ENCODE measurements around the gene DBET.
"Not testable (repeated sequence)": the region's sequence is repeated elsewhere in the genome, so short reads cannot be mapped to it uniquely, and the experiment has no call there.

The DBET gene

DNA sequence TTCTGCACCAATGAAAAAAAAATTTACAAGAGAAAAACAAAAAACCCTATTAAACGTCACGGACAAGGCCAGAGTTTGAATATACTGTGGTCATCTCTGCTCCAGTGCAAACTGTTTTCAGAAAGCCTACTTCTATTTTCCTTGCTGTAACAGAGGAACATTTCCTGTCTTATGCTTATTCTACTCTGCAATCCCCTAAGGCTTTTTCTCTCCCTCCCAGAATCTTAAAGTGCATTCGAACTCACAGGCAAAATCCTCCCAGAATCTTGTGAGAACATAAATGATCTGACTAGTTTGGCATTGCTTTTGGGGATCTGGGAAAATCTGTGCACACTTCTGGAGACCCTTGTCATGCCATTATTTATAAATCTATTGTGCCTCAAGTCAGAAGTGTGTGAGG lies 503 bp downstream of the DBET start:
- not testable (repeated sequence) for H2AFZ ChIP-seq (ENCODE audit: low read length, unreplicated experiment); H3K4me3 ChIP-seq (ENCODE audit: low read depth, low read length); H3K27me3 ChIP-seq (ENCODE audit: insufficient read depth, low read length); H3K27ac ChIP-seq (ENCODE audit: low read depth, low read length); H3K36me3 ChIP-seq (ENCODE audit: insufficient read depth, low read length); H3K4me1 ChIP-seq (ENCODE audit: control insufficient read depth, insufficient read depth, low read length, unreplicated experiment); H3K79me2 ChIP-seq (ENCODE audit: control insufficient read depth, insufficient read depth, low read length, unreplicated experiment)

DNA sequence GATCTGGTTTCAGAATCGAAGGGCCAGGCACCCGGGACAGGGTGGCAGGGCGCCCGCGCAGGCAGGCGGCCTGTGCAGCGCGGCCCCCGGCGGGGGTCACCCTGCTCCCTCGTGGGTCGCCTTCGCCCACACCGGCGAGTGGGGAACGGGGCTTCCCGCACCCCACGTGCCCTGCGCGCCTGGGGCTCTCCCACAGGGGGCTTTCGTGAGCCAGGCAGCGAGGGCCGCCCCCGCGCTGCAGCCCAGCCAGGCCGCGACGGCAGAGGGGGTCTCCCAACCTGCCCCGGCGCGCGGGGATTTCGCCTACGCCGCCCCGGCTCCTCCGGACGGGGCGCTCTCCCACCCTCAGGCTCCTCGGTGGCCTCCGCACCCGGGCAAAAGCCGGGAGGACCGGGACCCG lies 4.0 kb downstream of the DBET start:
- H2AFZ ChIP-seq (ENCODE audit: low read length, unreplicated experiment); H3K27me3 ChIP-seq (ENCODE audit: insufficient read depth, low read length); H3K4me3 ChIP-seq (ENCODE audit: low read depth, low read length); H3K27ac ChIP-seq (ENCODE audit: low read depth, low read length); H3K79me2 ChIP-seq (ENCODE audit: control insufficient read depth, insufficient read depth, low read length, unreplicated experiment); H3K4me1 ChIP-seq (ENCODE audit: control insufficient read depth, insufficient read depth, low read length, unreplicated experiment); H3K36me3 ChIP-seq (ENCODE audit: insufficient read depth, low read length): not testable (repeated sequence)

DNA sequence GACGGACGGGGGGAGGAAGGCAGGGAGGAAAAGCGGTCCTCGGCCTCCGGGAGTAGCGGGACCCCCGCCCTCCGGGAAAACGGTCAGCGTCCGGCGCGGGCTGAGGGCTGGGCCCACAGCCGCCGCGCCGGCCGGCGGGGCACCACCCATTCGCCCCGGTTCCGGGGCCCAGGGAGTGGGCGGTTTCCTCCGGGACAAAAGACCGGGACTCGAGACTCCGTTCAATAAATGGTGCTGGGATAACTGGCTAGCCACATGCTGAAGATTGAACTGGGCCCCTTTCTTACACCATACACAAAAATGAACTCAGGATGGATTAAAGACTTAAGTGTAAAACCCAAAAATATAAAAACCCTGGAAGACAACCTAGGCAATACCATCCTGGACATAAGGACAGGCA lies 28.8 kb downstream of the DBET start:
- not testable (repeated sequence) for H2AFZ ChIP-seq (ENCODE audit: low read length, unreplicated experiment); H3K79me2 ChIP-seq (ENCODE audit: control insufficient read depth, insufficient read depth, low read length, unreplicated experiment); H3K27me3 ChIP-seq (ENCODE audit: insufficient read depth, low read length); H3K36me3 ChIP-seq (ENCODE audit: insufficient read depth, low read length); H3K4me3 ChIP-seq (ENCODE audit: low read depth, low read length); H3K4me1 ChIP-seq (ENCODE audit: control insufficient read depth, insufficient read depth, low read length, unreplicated experiment); H3K27ac ChIP-seq (ENCODE audit: low read depth, low read length)

DNA sequence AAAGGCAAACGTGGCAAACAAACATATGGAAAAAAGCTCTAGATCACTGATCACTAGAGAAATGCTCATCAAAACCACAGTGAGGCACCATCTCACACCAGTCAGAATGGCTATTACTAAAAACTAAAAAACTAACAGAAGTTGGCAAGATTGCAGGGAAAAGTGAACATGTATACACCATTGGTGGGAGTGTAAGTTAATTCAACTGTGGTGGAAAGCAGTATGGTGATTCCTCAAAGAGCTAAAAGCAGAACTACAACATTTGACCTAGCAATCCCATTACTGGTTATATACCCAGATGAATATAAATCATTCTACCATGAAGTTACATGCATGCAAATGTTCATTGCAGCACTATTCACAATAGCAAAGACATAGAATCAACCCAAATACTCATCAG lies 29.7 kb downstream of the DBET start:
- H3K36me3 ChIP-seq (ENCODE audit: insufficient read depth, low read length); H3K27me3 ChIP-seq (ENCODE audit: insufficient read depth, low read length); H3K79me2 ChIP-seq (ENCODE audit: control insufficient read depth, insufficient read depth, low read length, unreplicated experiment); H3K4me1 ChIP-seq (ENCODE audit: control insufficient read depth, insufficient read depth, low read length, unreplicated experiment); H3K27ac ChIP-seq (ENCODE audit: low read depth, low read length); H2AFZ ChIP-seq (ENCODE audit: low read length, unreplicated experiment); H3K4me3 ChIP-seq (ENCODE audit: low read depth, low read length): not testable (repeated sequence)

DNA sequence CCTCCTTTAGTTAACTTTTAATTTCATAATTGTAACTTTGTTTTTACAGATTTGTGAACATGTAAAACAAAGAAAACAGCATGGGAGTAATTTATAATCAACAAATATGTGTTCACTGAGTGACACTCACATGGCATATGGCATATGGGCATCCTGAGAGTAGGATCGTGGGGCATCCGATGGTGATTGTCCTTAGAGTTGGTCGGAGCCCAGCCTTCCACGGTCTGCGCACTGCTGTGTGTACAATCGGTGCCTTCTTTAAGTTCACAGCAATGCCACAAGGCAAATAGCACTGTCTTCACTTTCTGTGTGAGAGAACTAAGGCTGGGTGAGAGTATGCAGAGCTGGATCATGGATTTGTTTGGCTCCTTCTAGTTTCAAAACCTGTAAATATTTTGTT lies 31.0 kb downstream of the DBET start:
- H3K4me1 ChIP-seq (ENCODE audit: control insufficient read depth, insufficient read depth, low read length, unreplicated experiment); H2AFZ ChIP-seq (ENCODE audit: low read length, unreplicated experiment); H3K27me3 ChIP-seq (ENCODE audit: insufficient read depth, low read length); H3K36me3 ChIP-seq (ENCODE audit: insufficient read depth, low read length); H3K79me2 ChIP-seq (ENCODE audit: control insufficient read depth, insufficient read depth, low read length, unreplicated experiment); H3K27ac ChIP-seq (ENCODE audit: low read depth, low read length); H3K4me3 ChIP-seq (ENCODE audit: low read depth, low read length): not testable (repeated sequence)

DNA sequence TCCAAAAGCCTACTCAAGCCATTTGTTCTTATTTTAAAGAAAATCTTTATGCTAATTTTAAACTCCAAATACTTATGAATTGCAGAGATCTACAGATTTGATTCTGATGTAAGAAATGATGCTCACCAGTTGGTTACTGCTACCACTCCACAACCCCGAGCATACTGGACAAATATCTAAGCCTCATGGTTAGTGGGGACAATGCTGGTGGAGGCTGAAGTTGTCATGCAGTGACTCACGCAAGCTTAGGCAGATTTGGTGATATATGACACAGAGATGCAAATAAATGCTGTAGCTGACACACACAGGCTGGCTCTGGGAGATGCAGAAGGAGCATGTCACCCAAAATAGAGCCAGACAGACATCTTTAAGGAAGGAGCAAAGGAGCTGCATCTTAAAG lies 35.3 kb downstream of the DBET start:
- H3K27ac ChIP-seq (ENCODE audit: low read depth, low read length); H3K36me3 ChIP-seq (ENCODE audit: insufficient read depth, low read length); H3K4me1 ChIP-seq (ENCODE audit: control insufficient read depth, insufficient read depth, low read length, unreplicated experiment); H3K4me3 ChIP-seq (ENCODE audit: low read depth, low read length); H3K79me2 ChIP-seq (ENCODE audit: control insufficient read depth, insufficient read depth, low read length, unreplicated experiment); H2AFZ ChIP-seq (ENCODE audit: low read length, unreplicated experiment); H3K27me3 ChIP-seq (ENCODE audit: insufficient read depth, low read length): not testable (repeated sequence)

DNA sequence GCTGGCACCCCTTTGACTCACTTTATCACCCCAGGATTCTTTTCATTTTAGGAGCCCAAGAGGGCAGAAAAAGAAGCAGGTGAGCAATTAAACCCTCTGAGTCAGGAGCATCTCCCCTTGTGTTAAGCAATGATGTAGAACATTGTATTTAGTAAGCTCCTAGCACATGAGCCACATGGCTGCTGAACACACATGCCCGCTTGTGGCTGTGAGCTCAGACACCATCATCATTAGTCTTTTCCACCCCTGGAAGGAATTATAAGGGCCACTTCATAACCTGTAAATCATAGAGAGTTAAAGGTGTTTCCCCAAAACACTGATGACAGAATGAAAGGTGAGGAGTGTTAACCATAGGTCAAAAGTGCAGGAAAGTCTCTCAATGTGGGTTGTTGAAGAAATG lies 37.2 kb downstream of the DBET start:
- not testable (repeated sequence) for H3K79me2 ChIP-seq (ENCODE audit: control insufficient read depth, insufficient read depth, low read length, unreplicated experiment)

DNA sequence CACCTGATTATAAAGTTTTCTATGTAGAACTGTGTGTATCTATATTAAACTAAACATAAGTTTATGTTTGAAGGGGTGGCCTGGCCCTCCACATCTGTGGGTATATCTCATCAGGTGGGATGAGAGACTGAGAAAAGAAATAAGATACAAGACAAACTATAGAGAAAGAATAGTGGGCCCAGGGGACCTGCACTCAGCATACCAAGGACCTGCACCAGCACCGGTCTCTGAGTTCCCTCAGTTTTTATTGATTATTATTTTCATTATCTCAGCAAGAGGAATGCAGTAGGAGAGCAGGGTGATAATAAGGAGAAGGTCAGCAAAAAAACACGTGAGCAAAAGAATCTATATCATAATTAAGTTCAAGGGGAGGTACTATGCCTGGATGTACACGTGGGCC lies 41.9 kb downstream of the DBET start:
- not testable (repeated sequence) for H2AFZ ChIP-seq (ENCODE audit: low read length, unreplicated experiment); H3K4me3 ChIP-seq (ENCODE audit: low read depth, low read length); H3K36me3 ChIP-seq (ENCODE audit: insufficient read depth, low read length); H3K27ac ChIP-seq (ENCODE audit: low read depth, low read length); H3K79me2 ChIP-seq (ENCODE audit: control insufficient read depth, insufficient read depth, low read length, unreplicated experiment); H3K27me3 ChIP-seq (ENCODE audit: insufficient read depth, low read length); H3K4me1 ChIP-seq (ENCODE audit: control insufficient read depth, insufficient read depth, low read length, unreplicated experiment)

More for the DNA sequence above, 37.2 kb downstream of the DBET start:
- H3K4me1 ChIP-seq (ENCODE audit: control insufficient read depth, insufficient read depth, low read length, unreplicated experiment); H2AFZ ChIP-seq (ENCODE audit: low read length, unreplicated experiment); H3K27me3 ChIP-seq (ENCODE audit: insufficient read depth, low read length); H3K4me3 ChIP-seq (ENCODE audit: low read depth, low read length); H3K36me3 ChIP-seq (ENCODE audit: insufficient read depth, low read length); H3K27ac ChIP-seq (ENCODE audit: low read depth, low read length): not testable (repeated sequence)

DNA sequence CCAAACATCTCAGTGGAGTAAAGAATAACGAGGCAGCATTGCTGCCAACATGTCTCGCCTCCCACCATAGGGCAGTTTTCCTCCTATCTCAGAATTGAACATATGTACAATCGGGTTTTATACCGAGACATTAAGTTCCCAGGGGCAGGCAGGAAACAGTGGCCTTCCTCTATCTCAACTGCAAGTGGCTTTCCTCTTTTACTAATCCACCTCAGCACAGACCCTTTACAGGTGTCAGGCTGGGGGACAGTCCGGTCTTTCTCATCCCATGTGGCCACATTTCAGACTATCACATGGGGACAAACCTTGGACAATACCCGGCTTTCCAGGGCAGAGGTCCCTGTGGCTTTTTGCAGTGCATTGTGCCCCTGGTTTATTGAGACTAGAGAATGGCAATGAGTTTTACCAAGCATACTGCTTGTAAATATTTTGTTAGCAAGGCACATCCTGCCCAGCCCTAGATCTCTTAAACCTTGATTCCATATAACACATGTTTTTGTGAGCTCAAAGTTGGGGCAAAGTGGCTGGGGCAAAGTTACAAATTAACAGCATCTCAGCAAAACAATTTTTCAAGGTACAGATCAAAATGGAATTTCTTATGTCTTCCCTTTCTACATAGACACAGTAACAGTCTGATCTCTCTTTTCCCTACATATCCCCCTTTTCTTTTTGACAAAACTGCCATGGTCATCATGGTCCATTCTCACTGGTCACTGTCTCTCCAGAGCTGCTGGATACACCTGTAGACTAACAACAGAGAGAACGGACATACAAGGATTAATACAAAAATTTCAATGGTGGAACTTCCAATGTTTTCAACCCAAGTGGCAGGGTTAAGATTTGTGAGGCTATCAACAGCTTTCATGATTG lies 42.5 kb downstream of the DBET start:
- not testable (repeated sequence) for H3K4me3 ChIP-seq (ENCODE audit: low read depth, low read length); H3K79me2 ChIP-seq (ENCODE audit: control insufficient read depth, insufficient read depth, low read length, unreplicated experiment); H2AFZ ChIP-seq (ENCODE audit: low read length, unreplicated experiment); H3K4me1 ChIP-seq (ENCODE audit: control insufficient read depth, insufficient read depth, low read length, unreplicated experiment); H3K27me3 ChIP-seq (ENCODE audit: insufficient read depth, low read length); H3K27ac ChIP-seq (ENCODE audit: low read depth, low read length); H3K36me3 ChIP-seq (ENCODE audit: insufficient read depth, low read length)

DNA sequence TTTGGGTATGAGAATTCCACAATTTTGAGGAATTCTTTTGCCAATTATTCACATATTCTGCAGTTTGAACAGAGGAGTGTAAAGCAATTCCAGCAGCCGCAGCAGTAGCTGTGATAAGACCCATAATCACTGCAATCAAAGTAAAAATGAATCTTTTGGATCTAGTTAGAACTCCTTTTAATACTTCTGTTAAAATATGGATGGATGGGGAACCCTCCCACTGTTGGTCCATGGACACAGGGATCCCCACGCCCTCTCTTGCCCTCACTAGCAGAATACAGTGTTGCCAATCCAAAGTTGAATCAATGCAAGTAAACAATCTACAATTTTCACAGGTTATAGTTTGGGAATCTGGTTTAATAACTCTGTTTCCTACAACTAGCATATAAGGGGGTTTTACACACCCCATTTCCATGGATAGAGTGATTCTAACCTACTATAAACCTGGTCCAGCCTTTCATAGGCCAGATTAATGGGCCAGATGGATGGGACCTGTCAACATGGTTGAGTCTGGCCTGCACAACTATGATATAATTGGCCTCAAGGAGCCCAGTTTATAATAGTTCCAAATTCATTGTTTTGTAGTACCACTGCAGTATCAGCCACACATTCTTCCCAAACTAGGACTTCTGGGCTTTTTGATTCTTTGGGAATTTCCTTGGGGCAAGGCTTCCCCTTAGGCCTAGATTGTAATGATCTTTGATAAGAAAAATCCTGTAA lies 43.6 kb downstream of the DBET start:
- H3K27ac ChIP-seq (ENCODE audit: low read depth, low read length); H3K79me2 ChIP-seq (ENCODE audit: control insufficient read depth, insufficient read depth, low read length, unreplicated experiment); H2AFZ ChIP-seq (ENCODE audit: low read length, unreplicated experiment); H3K4me3 ChIP-seq (ENCODE audit: low read depth, low read length); H3K4me1 ChIP-seq (ENCODE audit: control insufficient read depth, insufficient read depth, low read length, unreplicated experiment); H3K36me3 ChIP-seq (ENCODE audit: insufficient read depth, low read length); H3K27me3 ChIP-seq (ENCODE audit: insufficient read depth, low read length): not testable (repeated sequence)

DNA sequence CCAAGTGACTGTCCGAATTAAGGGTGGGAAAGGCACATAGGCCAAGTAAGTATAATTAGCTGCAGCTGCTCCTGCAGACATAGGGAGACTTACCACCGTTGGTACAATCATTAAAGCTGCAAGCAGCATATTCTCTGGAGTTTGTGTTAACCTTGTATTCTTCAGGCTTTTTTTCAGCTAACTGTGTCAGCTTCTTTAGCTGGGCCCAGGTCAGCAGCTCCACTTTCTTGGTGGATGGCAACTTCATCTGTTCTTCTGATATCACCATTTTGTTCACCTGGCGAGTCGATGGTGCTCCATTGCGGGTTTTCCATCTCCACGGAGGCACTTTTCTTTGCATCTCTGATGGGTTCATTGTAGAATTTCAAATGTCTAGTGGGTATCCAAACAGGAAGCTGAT lies 44.5 kb downstream of the DBET start:
- H3K4me1 ChIP-seq (ENCODE audit: control insufficient read depth, insufficient read depth, low read length, unreplicated experiment); H3K79me2 ChIP-seq (ENCODE audit: control insufficient read depth, insufficient read depth, low read length, unreplicated experiment); H3K4me3 ChIP-seq (ENCODE audit: low read depth, low read length); H3K36me3 ChIP-seq (ENCODE audit: insufficient read depth, low read length); H3K27ac ChIP-seq (ENCODE audit: low read depth, low read length); H3K27me3 ChIP-seq (ENCODE audit: insufficient read depth, low read length); H2AFZ ChIP-seq (ENCODE audit: low read length, unreplicated experiment): not testable (repeated sequence)

All from ACC112 (cell line).